Activated T-helper 17 cell treated with anti-CD3 and anti-CD28 coated beads, Interleukin-2, amount 50 U/mL, for 72 hours (primary cell): ENCODE data around the gene NOP14. TPM values are rescaled to one million over a fixed set of nuclear protein-coding genes. Genes with fewer than 3 reads are reported as not detected.
"Not testable (repeated sequence)": the region's sequence is repeated elsewhere in the genome, so short reads cannot be mapped to it uniquely, and the experiment has no call there.

Experiments
- ATAC-seq: fragments of 150-1000 bp; cut with Tn5 transposase; replicated peaks from 2 replicates; pipeline ENCODE4 v1.10.0; 2021; ENCODE audit warnings: mild to moderate bottlenecking, moderate library complexity
- H3K27ac Mint-ChIP-seq: one replicate; pipeline ENCODE4 v1.8.0; 2022; ENCODE audit warnings: mixed read lengths
- H3K27me3 Mint-ChIP-seq: one replicate; pipeline ENCODE4 v1.8.0; 2022; ENCODE audit warnings: mixed read lengths
- H3K36me3 Mint-ChIP-seq: one replicate; pipeline ENCODE4 v1.8.0; 2022; ENCODE audit warnings: low read depth, mild to moderate bottlenecking, mixed read lengths
- H3K4me1 Mint-ChIP-seq: one replicate; pipeline ENCODE4 v1.8.0; 2022; ENCODE audit warnings: mixed read lengths
- H3K4me3 Mint-ChIP-seq: one replicate; pipeline ENCODE4 v1.8.0; 2022; ENCODE audit warnings: mild to moderate bottlenecking, mixed read lengths
- H3K9me3 Mint-ChIP-seq: one replicate; pipeline ENCODE4 v1.8.0; 2022; ENCODE audit warnings: mixed read lengths
- total RNA-seq, 2 donors: library from RNA; stranded (reverse); gene quantifications; one replicate each; pipeline ENCODE4 v1.2.3, GENCODE V29; 2022

The NOP14 gene
- total RNA-seq, 2 donors from 2014 or later = 86.5 to 96.8 TPM

GRCh38 chr4:2925931-2926860 lies 37.0 kb downstream of the NOP14 start:
- ATAC-seq = no peak
- Mint-ChIP-seq H3K9me3 (no peaks in the 10 kb centered on the region), H3K36me3 (peaks cover 80% of the 10 kb centered on the region), H3K4me3 (no peak overlapping the region), H3K27ac (peak overlapping the region; percentile 58), H3K4me1 (peaks cover 16% of the 10 kb centered on the region), H3K27me3 (no peaks in the 10 kb centered on the region)

GRCh38 chr4:2925496-2925895 lies 37.7 kb downstream of the NOP14 start:
- ATAC-seq = no peak
- no peaks in the 10 kb centered on the region for H3K27me3 Mint-ChIP-seq
- no peak overlapping the region for H3K4me3 Mint-ChIP-seq
- H3K9me3 Mint-ChIP-seq = no peaks in the 10 kb centered on the region
- peaks cover 20% of the 10 kb centered on the region for H3K4me1 Mint-ChIP-seq
- H3K27ac Mint-ChIP-seq = peak overlapping the region; percentile 58
- peaks cover 80% of the 10 kb centered on the region for H3K36me3 Mint-ChIP-seq

- no peak overlapping the region for H3K4me3 Mint-ChIP-seq
- H3K4me1 Mint-ChIP-seq = peaks cover 27% of the 10 kb centered on the region
- H3K36me3 Mint-ChIP-seq = peaks cover 80% of the 10 kb centered on the region
- no peaks in the 10 kb centered on the region for H3K27me3 Mint-ChIP-seq
- ATAC-seq = no peak
- H3K9me3 Mint-ChIP-seq = no peaks in the 10 kb centered on the region
- peak overlapping the region; percentile 58 for H3K27ac Mint-ChIP-seq
These were observed 38.4 kb downstream of the NOP14 start for GRCh38 chr4:2924765-2925301.

DNA sequence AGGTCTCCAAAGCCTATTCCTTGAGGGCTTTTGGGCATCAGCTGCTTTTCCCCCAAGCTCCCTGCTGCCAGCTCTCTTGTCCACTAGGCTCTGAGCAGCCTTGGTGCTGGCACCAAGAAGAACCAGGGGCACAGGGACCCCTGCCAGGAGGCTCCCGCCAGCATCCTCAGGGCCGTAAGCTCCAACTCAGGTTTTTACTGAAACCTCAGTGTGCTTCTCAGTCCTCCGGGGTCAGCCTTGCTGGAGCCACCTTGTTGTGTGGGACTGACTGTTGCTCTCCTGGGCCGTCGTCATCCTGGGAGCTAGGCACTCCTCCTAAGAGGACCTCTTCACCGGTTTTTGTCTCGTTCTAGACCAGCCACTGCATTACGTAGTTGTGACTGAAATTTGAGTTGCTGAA lies 38.9 kb downstream of the NOP14 start:
- Mint-ChIP-seq H3K4me1 (peaks cover 32% of the 10 kb centered on the region), H3K27me3 (no peaks in the 10 kb centered on the region), H3K9me3 (peaks cover 4% of the 10 kb centered on the region), H3K27ac (peak overlapping the region; percentile 58), H3K4me3 (no peak overlapping the region), H3K36me3 (peaks cover 80% of the 10 kb centered on the region)
- ATAC-seq = no peak

- peaks cover 80% of the 10 kb centered on the region for H3K36me3 Mint-ChIP-seq
- no peak for ATAC-seq
- H3K4me1 Mint-ChIP-seq = peaks cover 33% of the 10 kb centered on the region
- peaks cover 4% of the 10 kb centered on the region for H3K9me3 Mint-ChIP-seq
- H3K4me3 Mint-ChIP-seq = peak overlapping the region; percentile 25
- H3K27me3 Mint-ChIP-seq = no peaks in the 10 kb centered on the region
- peak overlapping the region; percentile 83 for H3K27ac Mint-ChIP-seq
These were observed 39.5 kb downstream of the NOP14 start for GRCh38 chr4:2923668-2924173.

DNA sequence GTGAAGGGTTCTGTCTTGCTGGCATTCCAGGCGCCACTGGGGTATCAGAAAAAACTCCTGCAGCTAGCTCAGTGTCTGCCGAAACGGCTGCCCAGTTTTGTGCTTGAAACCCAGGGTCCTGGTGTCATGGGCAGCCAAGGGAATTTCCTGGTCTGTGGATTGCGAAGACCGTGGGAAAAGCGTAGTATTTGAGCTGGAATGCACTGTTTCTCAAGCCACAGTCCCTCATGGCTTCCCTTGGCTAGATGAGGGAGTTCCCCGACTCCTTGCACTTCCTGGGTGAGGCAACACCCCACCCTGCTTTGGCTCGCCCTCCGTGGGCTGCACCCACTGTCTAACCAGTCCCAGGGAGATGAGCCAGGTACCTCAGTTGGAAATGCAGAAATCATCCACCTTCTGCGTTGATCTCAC lies 40.1 kb downstream of the NOP14 start:
- no peak for ATAC-seq
- H3K9me3 Mint-ChIP-seq = peaks cover 4% of the 10 kb centered on the region
- H3K27ac Mint-ChIP-seq = peak overlapping the region; percentile 83
- H3K36me3 Mint-ChIP-seq = peaks cover 80% of the 10 kb centered on the region
- H3K4me3 Mint-ChIP-seq = peak overlapping the region; percentile 25
- no peaks in the 10 kb centered on the region for H3K27me3 Mint-ChIP-seq
- peaks cover 36% of the 10 kb centered on the region for H3K4me1 Mint-ChIP-seq

- peak overlapping the region; percentile 48 for H3K4me3 Mint-ChIP-seq
- ATAC-seq, H3K27me3 Mint-ChIP-seq: not testable (repeated sequence)
These were observed 40.6 kb downstream of the NOP14 start for GRCh38 chr4:2922453-2923101.

DNA sequence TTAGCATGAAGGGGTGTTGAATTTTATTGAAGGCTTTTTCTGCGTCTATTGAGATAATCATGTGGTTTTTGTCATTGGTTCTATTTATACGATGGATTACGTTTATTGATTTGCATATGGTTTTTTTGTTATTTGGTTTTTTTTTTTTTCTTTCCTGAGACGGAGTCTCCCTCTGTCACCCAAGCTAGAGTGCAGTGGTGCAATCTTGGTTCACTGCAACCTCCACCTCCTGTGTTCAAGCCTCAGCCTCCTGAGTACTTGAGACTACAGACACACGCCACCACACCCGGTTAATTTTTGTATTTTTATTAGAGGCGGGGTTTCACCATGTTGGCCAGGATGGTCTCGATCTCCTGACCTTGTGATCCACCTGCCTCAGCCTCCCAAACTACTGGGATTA lies 44.5 kb downstream of the NOP14 start:
- peaks cover 94% of the 10 kb centered on the region for H3K36me3 Mint-ChIP-seq
- not testable (repeated sequence) for H3K4me3 Mint-ChIP-seq, H3K27ac Mint-ChIP-seq, ATAC-seq, H3K9me3 Mint-ChIP-seq, H3K27me3 Mint-ChIP-seq
- H3K4me1 Mint-ChIP-seq = peaks cover 39% of the 10 kb centered on the region

More at GRCh38 chr4:2922453-2923101, 40.6 kb downstream of the NOP14 start:
- Mint-ChIP-seq H3K4me1 (peaks cover 39% of the 10 kb centered on the region), H3K27ac (peak overlapping the region; percentile 83), H3K36me3 (peaks cover 80% of the 10 kb centered on the region)
- not testable (repeated sequence) for H3K9me3 Mint-ChIP-seq

DNA sequence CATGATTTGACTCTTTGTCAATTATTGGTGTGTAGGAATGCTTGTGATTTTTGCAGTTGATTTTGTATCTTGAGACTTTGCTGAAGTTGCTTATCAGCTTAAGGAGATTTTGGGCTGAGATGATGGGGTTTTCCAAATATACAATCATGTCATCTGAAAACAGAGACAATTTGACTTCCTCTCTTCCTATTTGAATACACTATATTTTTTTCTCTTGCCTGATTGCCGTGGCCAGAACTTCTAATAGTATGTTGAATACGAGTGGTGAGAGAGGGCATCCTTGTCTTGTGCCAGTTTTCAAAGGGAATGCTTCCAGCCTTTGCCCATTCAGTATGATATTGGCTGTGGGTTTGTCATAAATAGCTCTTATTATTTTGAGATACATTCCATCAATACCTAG lies 44.9 kb downstream of the NOP14 start:
- peaks cover 35% of the 10 kb centered on the region for H3K4me1 Mint-ChIP-seq
- not testable (repeated sequence) for H3K9me3 Mint-ChIP-seq, H3K27me3 Mint-ChIP-seq, H3K27ac Mint-ChIP-seq, ATAC-seq, H3K4me3 Mint-ChIP-seq
- H3K36me3 Mint-ChIP-seq = peaks cover 94% of the 10 kb centered on the region

GRCh38 chr4:2916696-2917095 lies 46.5 kb downstream of the NOP14 start:
- H3K27me3 Mint-ChIP-seq, H3K4me3 Mint-ChIP-seq, ATAC-seq, H3K9me3 Mint-ChIP-seq, H3K27ac Mint-ChIP-seq: not testable (repeated sequence)
- peaks cover 93% of the 10 kb centered on the region for H3K36me3 Mint-ChIP-seq
- peaks cover 27% of the 10 kb centered on the region for H3K4me1 Mint-ChIP-seq

GRCh38 chr4:2915789-2916188 lies 47.4 kb downstream of the NOP14 start:
- no peak overlapping the region for H3K27ac Mint-ChIP-seq
- H3K9me3 Mint-ChIP-seq = peaks cover 4% of the 10 kb centered on the region
- no peak overlapping the region for H3K4me3 Mint-ChIP-seq
- H3K4me1 Mint-ChIP-seq = peaks cover 22% of the 10 kb centered on the region
- no peak for ATAC-seq
- H3K36me3 Mint-ChIP-seq = peaks cover 93% of the 10 kb centered on the region
- no peaks in the 10 kb centered on the region for H3K27me3 Mint-ChIP-seq

DNA sequence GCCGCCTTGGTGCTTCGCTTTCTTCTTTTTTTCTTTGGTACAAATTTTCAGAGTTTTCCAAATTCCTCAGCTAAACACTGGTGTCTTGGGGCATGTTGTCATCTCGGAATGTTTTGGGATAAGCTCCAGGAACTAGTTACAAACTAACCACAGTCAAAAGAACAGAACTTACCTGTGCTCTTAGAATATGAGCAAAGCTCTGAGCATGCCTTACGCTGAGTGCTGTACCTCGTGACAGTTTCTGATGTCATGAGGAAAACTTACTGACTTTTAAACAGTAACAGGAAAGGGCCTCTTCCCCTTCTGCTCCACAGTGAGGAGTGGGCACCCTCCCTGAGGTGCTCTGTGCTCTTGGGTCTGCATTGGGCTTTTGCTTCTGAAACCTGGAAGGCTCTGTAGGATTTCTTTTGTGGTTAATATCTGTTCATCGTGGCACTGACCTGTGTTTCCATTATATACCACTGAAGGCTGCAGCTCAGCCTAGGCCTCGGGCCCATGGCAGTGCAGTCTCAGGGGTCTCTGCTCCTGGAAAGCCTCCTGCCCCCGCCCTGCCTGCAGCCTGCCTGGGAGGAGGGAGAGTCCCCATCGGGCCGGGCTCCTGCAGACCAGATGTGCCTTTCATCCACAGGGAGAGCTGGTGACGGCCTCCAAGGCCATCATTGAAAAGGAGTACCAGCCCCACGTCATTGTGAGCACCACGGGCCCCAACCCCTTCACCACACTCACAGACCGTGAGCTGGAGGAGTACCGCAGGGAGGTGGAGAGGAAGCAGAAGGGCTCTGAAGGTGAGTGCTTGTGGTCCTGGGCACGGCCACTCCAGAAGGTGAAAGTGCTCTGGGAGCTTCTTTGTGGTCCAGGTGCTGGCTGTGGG lies 48.7 kb downstream of the NOP14 start:
- peaks cover 93% of the 10 kb centered on the region for H3K36me3 Mint-ChIP-seq
- H3K9me3 Mint-ChIP-seq = peaks cover under 1% of the 10 kb centered on the region
- H3K27me3 Mint-ChIP-seq = no peaks in the 10 kb centered on the region
- peak; percentile 57 for ATAC-seq
- H3K4me1 Mint-ChIP-seq = peaks cover 9% of the 10 kb centered on the region
- H3K27ac Mint-ChIP-seq = no peak overlapping the region
- H3K4me3 Mint-ChIP-seq = no peak overlapping the region

DNA sequence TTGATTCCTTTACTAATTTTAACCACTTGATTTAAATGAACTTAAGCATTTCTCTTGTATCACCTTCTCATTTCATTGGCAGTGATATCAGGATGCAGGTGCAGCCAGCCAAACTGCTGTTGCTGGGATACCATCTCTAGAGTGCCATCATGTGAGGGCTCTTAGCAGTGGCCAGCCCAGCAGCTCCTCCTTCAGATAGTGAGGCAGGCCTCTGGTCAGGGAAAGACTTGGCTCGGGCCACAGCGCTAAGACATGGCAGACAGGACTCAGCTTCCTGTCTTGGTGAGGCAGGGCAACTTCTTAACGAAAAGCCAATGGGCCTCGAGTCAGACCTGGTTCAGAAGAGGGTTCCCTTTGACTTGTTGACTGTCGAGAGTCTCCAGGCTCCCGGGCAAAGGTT lies 50.0 kb downstream of the NOP14 start:
- Mint-ChIP-seq H3K4me3 (no peak overlapping the region), H3K4me1 (peaks cover 4% of the 10 kb centered on the region), H3K9me3 (no peaks in the 10 kb centered on the region), H3K27me3 (no peaks in the 10 kb centered on the region), H3K27ac (no peak overlapping the region), H3K36me3 (peaks cover 93% of the 10 kb centered on the region)
- no peak for ATAC-seq

GRCh38 chr4:2911868-2912267 lies 51.3 kb downstream of the NOP14 start:
- no peaks in the 10 kb centered on the region for H3K27me3 Mint-ChIP-seq
- no peak for ATAC-seq
- H3K36me3 Mint-ChIP-seq = peaks cover 93% of the 10 kb centered on the region
- H3K4me3 Mint-ChIP-seq = no peak overlapping the region
- no peak overlapping the region for H3K27ac Mint-ChIP-seq
- no peaks in the 10 kb centered on the region for H3K9me3 Mint-ChIP-seq
- no peaks in the 10 kb centered on the region for H3K4me1 Mint-ChIP-seq
